GM18909 (cell line): Measurements from ENCODE around the gene EDEM1.

Experiments used
- ATAC-seq: cut with Tn5 transposase; IDR thresholded peaks from one replicate; pipeline ENCODE4 v1.9.1; 2021; ENCODE audit warnings: mild to moderate bottlenecking; ENCODE audit not compliant: unreplicated experiment, poor library complexity

EDEM1 gene

DNA sequence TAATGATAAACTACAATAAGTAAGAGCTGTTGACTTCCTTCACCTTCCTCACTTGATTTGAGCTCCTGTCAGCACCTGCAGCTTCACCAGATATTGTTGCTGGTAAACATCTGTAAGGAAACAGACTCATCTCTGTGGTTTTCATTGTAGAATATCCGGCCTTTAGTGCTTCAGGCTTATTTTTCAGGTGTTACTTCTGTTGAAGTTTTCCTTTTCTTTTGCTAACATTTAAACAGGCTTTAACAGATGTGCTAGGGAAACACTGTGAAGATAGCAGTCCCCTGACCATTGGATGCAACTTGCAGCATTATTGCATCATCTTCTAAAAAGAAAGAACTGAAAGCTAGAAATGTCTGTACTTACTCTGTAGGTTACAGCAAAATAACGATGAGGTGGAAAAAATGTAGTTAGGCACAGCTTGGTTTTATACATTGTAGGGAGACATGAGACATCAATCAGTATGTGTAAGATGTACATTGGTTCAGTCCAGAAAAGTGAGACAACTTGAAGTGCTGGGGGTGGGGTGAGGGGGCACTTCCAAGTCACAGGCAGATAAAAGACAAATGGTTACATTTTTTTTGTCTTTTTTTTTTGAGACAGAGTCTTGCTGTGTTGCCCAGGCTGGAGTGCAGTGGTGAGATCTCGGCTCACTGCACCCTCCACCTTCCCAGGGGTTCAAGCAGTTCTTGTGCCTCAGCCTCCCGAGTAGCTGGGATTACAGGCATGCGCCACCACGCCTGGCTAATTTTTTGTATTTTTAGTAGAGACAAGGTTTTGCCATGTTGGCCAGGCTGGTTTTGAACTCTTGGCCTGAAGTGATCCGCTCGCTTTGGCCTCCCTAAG is 10.2 kb downstream of the EDEM1 start:
- ATAC-seq, result peak; percentile 78

DNA sequence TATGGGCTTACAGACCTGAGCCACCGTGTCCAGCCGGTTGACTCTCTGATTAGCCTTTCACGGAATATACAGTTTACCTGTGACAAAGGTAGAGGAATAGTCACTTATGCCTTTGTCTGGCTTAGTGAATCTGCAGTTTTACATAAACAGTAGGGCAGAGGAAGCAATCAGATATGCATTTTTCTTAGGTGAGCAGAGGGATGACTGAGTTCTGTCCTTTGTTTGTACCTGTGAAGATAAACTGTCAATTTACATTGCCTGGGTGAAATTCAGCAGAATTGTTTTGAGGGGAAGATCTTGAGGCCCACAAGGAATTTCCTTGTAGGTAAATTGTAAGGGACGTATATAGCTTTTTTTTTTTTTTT is 10.8 kb downstream of the EDEM1 start:
- ATAC-seq, result no peak

- ATAC-seq, result peak; percentile 38
Measured at GRCh38 chr3:5198986-5199731, 11.7 kb downstream of the EDEM1 start.

- no peak for ATAC-seq
Measured at GRCh38 chr3:5201536-5201935, 14.0 kb downstream of the EDEM1 start.

DNA sequence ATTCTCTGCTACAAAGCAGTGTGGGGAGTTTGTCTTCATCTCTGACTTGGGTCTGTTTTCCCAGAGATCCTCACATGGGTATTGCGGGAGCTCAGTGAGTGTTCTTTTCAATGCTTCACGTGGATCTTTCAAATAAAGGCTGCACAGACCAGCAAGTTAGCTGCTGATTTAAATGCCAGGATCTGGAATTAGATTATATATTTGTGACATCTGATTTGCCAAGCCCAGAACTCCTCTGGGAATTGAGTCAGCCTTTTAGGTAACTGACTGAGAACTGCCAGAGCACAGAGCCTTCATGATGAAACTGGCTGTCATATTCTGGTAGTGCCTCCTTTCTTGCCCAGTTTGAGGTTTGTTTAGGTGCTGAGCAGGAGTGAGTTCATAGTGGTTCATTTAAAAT is 14.7 kb downstream of the EDEM1 start:
- ATAC-seq, result no peak

GRCh38 chr3:5205165-5205941 is 17.8 kb downstream of the EDEM1 start:
- peak; percentile 100 for ATAC-seq

DNA sequence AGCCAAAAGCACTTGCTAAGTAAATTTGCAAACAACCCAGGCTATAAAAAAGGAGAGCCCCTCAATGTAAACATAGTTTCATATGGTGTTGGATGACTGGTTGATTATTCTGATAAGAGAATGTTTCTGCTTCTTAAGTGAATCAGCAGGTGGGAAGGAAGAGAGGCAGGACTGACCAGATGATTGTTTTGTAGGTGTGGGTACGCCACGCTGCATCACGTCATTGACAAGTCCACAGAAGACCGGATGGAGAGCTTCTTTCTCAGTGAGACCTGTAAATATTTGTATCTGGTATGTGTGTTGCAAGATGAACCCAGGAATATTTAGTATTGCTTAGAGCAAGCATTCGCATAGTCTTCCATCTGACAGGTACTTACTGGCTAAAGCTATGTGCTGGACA is 23.4 kb downstream of the EDEM1 start:
- ATAC-seq, result no peak

DNA sequence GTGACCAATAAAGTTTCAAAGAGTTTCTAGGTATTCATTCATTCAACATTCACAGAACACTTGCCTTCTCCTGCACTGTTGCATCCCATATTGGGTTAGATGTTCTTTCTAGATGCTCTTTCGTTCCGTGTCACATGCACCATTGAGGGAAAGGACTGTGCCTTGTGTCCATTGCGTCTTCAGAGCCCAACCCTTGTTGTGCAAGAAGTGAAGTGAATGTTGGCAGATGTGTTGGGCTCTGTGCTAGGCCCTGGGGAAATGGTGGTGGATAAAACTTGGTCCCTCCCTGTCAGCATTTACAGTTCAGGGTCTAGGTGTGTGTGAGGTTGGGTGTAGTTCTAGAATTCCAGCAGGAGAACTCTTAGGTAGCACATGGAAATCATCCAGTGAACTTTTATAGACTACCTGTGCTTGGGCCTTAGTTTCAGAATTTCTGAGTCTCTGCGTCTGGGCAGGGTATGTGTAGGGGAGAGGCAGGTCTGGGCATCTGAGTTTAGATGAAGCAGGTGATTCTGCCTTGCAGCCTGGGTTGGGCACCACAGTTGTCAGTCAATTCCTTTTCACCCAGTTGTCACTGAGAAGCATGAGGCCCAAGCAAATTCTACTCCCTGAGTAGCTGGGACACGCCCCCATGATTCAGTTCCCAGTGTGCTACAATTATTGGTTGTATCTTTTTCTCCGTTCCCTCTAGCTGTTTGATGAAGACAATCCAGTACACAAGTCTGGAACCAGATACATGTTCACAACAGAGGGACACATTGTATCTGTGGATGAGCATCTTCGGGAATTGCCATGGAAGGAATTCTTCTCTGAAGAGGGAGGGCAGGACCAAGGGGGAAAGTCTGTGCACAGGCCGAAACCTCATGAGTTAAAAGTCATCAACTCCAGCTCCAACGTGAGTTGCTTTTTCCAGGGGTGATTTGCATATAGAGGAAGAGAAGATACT is 25.4 kb downstream of the EDEM1 start:
- ATAC-seq, result no peak

- no peak for ATAC-seq
Measured at GRCh38 chr3:5213574-5213966, 26.1 kb downstream of the EDEM1 start.

GRCh38 chr3:5214352-5214751 is 26.8 kb downstream of the EDEM1 start:
- no peak for ATAC-seq

DNA sequence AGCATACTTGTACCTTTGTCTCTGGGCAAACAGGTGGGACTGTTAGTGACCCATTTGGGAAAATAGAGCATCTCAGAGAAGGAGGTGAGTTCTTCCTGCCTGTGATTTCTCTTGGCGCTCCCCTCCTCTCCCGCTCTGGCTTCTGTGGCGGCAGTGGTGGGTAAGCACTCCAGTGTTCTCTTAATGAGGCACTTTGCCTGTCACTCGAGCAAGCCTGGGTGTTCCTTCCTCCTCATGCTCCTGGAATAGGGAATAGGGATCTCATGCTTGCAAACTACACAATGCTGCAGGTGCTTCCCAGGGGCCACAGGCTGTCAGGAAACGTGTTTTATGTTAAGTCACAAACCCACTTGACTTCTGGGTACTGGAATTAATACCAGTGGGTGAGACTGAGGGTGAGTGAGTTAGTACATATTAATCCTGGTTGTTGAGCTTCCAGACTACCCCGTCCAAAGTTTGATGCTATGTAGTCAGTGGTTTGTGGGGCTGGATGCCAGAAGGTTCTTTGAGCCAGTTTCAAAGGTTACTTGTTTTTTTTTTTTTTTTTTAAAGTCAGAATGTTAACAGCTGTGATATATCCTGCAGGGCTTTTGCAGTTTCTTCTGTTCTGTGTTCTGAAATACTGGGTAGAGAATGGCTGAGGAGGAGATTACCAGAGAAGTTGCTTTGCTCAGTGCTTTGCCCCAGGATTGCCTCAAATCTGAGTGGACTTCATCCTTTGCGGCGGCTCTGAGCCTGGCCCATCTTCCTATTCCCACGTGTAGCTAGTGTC is 30.5 kb downstream of the EDEM1 start:
- no peak for ATAC-seq

DNA sequence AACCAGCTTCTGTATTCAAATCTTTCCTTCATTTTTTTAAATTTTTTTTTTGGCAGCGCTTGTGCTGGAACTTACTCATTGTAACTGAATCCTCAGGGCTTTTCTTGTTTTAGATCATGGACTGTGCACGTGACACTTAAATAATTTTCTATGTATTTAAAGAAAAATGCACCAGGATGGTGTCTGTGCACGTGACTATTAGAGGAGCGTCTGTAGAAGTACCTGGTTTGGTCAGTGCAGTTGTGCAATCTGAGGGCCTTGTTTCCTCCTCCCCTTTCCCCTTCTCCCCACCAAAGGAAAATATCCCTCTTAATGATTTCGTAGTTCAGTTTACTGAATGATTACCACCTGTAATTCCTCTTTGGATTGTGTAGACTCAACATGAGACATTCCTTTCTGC is 31.3 kb downstream of the EDEM1 start:
- ATAC-seq, result no peak

- ATAC-seq, result no peak
Measured at GRCh38 chr3:5219216-5219615, 31.7 kb downstream of the EDEM1 start.

- no peak for ATAC-seq
Measured at GRCh38 chr3:5220193-5220592, 32.7 kb downstream of the EDEM1 start.

DNA sequence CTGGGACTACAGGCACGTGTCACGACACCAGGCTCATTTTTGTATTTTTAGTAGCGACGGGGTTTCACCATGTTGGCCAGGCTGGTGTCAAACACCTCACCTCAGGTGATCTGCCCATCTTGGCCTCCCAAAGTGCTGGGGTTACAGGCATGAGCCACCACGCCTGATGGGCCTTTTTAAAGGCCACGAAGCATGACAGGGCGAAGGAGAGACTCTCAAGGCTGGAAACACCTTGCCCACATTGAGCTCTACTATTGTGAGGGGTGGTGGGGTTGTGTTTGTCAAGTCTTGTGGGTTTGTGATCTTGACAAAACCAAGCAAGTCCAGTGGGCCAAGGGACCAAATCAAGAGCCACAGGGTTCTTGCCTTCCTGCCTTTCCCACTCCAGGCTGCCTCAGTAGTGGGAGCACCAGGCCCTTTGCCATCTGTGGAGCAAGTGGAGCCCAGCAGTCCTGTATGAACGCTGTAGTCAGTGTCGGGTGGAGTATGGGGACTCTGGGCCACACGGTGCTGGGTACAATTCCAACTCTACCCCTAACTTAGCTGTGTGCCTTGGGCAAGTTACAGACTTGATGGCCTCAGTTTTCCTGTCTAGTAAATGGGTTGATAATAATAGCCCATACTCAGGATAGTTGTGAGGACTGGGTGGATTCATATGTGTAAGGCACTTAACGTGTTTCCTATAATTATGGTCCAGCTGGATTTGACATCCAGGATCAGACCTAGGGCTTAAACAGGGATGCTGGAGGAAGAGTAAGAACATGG is 33.3 kb downstream of the EDEM1 start:
- ATAC-seq, result no peak

GRCh38 chr3:5221701-5222100 is 34.2 kb downstream of the EDEM1 start:
- ATAC-seq, result no peak

DNA sequence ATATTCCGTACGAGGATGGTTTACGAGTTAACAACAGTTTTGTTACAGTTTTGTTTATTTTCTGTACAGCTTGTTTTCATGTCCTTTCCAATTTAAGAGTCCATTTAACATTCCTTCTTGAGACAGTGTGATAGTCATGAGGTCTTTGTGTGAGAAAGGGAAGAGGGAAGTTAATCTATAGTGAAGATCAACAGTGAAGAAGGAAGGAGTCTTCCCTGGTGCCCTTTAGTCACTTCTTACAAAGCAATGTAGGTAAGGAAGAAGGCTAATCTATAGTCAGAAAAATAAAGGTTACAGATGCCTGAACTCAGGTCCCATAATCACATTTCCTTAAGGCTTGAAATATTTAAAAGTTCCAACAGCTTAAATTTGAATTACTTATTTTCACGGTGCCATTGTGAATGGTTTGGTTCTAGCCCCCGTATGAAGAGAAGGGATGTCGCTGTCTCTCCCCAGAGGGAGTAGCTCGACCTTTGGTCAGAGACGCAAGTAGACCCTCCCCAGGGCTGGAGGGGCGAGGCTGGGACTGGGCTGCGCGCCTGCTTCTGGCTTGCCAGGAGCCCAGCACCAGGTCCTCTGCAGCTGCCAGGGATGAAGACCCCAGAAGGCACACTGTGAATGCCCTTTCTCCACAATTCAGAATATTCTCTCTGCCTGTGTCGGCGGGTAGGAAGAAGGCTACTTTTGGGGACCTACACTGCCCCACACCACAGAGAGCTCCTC is 34.9 kb downstream of the EDEM1 start:
- no peak for ATAC-seq

DNA sequence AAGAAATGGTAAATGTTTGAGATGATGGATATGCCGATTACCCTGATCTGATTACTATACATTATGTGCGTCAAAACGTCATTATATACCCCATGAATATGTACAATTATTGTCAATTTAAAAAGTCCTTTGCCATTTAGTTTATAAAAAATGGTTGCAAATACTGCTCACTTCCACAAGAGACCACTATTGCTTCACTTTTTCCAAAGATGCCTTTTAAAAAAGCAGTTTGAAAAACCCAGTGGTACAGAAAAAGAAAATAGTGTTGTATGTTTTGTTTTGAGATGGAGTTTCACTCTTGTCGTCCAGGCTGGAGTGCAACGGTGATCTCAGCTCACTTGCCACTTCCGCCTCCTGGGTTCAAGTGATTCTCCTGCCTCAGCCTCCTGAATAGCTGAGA is 39.3 kb downstream of the EDEM1 start:
- ATAC-seq, result no peak
